ENCODE data around the gene BTN1A1. TPM values are rescaled to one million over a fixed set of nuclear protein-coding genes. Genes with fewer than 3 reads are reported as not detected.

BTN1A1 gene
- total and polyA plus RNA-seq, 2 donors (not counting 1 experiment from before 2014, with no cell fraction given), result 0.42 to 0.74 TPM

GRCh38 chr6:26550250-26550993 lies 50.3 kb downstream of the BTN1A1 start:
- ATAC-seq (ENCODE audit: low read depth) (peak; percentile 40), DNase-seq (peak; percentile 65)
- intact Hi-C loops (cut with micrococcal nuclease), result loop anchor here (5.0 to 10.0 kb wide), 4 partner anchors 378 to 924 kb away; partner anchors contain the start of gene ZNF184
- H3K27me3 Mint-ChIP-seq, result no peaks in the 10 kb centered on the region
- H3K27ac ChIP-seq (ENCODE audit: low read length in 2 of 2), result peak overlapping the region in 1 of 2 donors; percentile 42
- H3K27me3 ChIP-seq (replicated peaks in 1 of 4; ENCODE audit: control extremely low read depth in 1 of 4, control insufficient read depth in 3 of 4, insufficient read depth in 4 of 4, low read length in 3 of 4), result no peaks in the 10 kb centered on the region
- no peaks in the 10 kb centered on the region for H3K9me3 ChIP-seq (ENCODE audit: control extremely low read depth in 1 of 3, control insufficient read depth in 2 of 3, insufficient read depth in 1 of 3, low read length in 2 of 3)
- no peak for TF ChIP-seq EZH2 (IDR thresholded peaks at IDR 0.05; ENCODE audit: borderline replicate concordance, insufficient read depth, low read depth, low read length, poor library complexity, severe bottlenecking)
- TF ChIP-seq, protein P1, sequence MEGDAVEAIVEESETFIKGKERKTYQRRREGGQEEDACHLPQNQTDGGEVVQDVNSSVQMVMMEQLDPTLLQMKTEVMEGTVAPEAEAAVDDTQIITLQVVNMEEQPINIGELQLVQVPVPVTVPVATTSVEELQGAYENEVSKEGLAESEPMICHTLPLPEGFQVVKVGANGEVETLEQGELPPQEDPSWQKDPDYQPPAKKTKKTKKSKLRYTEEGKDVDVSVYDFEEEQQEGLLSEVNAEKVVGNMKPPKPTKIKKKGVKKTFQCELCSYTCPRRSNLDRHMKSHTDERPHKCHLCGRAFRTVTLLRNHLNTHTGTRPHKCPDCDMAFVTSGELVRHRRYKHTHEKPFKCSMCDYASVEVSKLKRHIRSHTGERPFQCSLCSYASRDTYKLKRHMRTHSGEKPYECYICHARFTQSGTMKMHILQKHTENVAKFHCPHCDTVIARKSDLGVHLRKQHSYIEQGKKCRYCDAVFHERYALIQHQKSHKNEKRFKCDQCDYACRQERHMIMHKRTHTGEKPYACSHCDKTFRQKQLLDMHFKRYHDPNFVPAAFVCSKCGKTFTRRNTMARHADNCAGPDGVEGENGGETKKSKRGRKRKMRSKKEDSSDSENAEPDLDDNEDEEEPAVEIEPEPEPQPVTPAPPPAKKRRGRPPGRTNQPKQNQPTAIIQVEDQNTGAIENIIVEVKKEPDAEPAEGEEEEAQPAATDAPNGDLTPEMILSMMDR (IDR thresholded peaks at IDR 0.05), result no peak
- H3K4me3 ChIP-seq (ENCODE audit: control extremely low read depth in 1 of 5, extremely low read depth in 1 of 5, insufficient read depth in 1 of 5, low read depth in 2 of 5, low read length in 4 of 5), result peak overlapping the region; percentile 55 to 81 (median 77)
- H3K4me1 Mint-ChIP-seq, result peaks cover 10% of the 10 kb centered on the region
- peaks cover 0 to 4% of the 10 kb centered on the region in 2 experiments for H3K36me3 ChIP-seq (replicated peaks in 1 of 2; ENCODE audit: control extremely low read depth in 1 of 2, control insufficient read depth in 1 of 2, extremely low read depth in 1 of 2, insufficient read depth in 2 of 2, low read length in 1 of 2)
- H4K20me1 ChIP-seq (ENCODE audit: control insufficient read depth, insufficient read depth, low read length, poor library complexity, severe bottlenecking), result no peaks in the 10 kb centered on the region
- peak overlapping the region; percentile 89 for H3K27ac Mint-ChIP-seq
- no peaks in the 10 kb centered on the region for H3K79me2 ChIP-seq (ENCODE audit: control insufficient read depth, insufficient read depth, low read length)
- H3K4me3 Mint-ChIP-seq, result peak overlapping the region; percentile 95
- ChIA-PET CTCF (interaction anchor here (0.6 to 1.5 kb wide), 4 partner anchors 22 to 374 kb away, joined by 3 to 6 read pairs (median 4); no protein-coding TSS in a partner anchor), POLR2A (interaction anchor here (0.6 to 3.0 kb wide), 3 partner anchors 12 to 1786 kb away, joined by 3 to 10 read pairs (median 5); partner anchors contain the start of gene HMGN4)
- peaks cover 15 to 42% of the 10 kb centered on the region in 2 donors for H3K4me1 ChIP-seq (ENCODE audit: control insufficient read depth in 2 of 2, insufficient read depth in 2 of 2, low read length in 2 of 2)
- WGBS (ENCODE audit: insufficient coverage), result 8% methylated on average over 32 of the region's 42 CpGs
- peak overlapping the region; percentile 96 for H2AFZ ChIP-seq (ENCODE audit: insufficient read depth, low read depth, low read length, poor library complexity, severe bottlenecking)
- no peaks in the 10 kb centered on the region for H3K9me3 Mint-ChIP-seq (ENCODE audit: insufficient read depth)
- peak overlapping the region; percentile 75 for H3K4me2 ChIP-seq (replicated peaks; ENCODE audit: low read depth, low read length, poor library complexity, severe bottlenecking)
- H3K9ac ChIP-seq (ENCODE audit: low read length), result peak overlapping the region; percentile 80

DNA sequence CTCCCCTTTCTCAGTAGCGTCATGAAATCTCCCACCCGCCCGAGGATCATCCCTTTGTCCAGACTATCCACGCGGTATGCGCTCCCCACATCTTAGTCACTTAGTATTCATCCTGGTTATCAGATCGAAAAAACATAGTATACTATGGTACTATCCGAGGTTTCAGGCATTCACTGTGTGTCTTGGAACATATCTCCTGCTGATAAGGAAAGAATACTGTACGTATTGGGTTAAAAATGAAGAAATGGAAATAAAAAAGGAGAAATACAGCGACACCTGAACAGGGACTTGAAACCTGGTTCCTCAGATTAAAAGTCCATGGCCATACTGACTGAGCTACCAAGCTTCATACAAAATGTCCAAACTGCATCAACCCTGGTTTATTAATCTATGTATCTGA lies 52.1 kb downstream of the BTN1A1 start:
- no peak overlapping the region for H3K4me3 ChIP-seq (ENCODE audit: control extremely low read depth in 1 of 5, extremely low read depth in 1 of 5, insufficient read depth in 1 of 5, low read depth in 2 of 5, low read length in 4 of 5)
- H3K4me1 ChIP-seq (ENCODE audit: control insufficient read depth in 2 of 2, insufficient read depth in 2 of 2, low read length in 2 of 2), result peaks cover 15 to 45% of the 10 kb centered on the region in 2 donors
- no peaks in the 10 kb centered on the region for H3K36me3 ChIP-seq (replicated peaks in 1 of 2; ENCODE audit: control extremely low read depth in 1 of 2, control insufficient read depth in 1 of 2, extremely low read depth in 1 of 2, insufficient read depth in 2 of 2, low read length in 1 of 2)
- DNase-seq, result no peak
- Mint-ChIP-seq H3K4me1 (peaks cover 22% of the 10 kb centered on the region), H3K27ac (no peak overlapping the region), H3K27me3 (no peaks in the 10 kb centered on the region), H3K4me3 (no peak overlapping the region), H3K9me3 (ENCODE audit: insufficient read depth) (no peaks in the 10 kb centered on the region)
- ChIA-PET CTCF (interaction anchor here (1.2 to 5.6 kb wide), 5 partner anchors 14 to 44 kb away, joined by 4 to 35 read pairs (median 16); partner anchors contain the start of gene HMGN4), POLR2A (interaction anchor here (1.2 to 3.0 kb wide), 3 partner anchors 12 to 31 kb away, joined by 3 to 10 read pairs (median 4); partner anchors contain the start of gene HMGN4)
- no peaks in the 10 kb centered on the region for H3K9me3 ChIP-seq (ENCODE audit: control extremely low read depth in 1 of 3, control insufficient read depth in 2 of 3, insufficient read depth in 1 of 3, low read length in 2 of 3)
- 94% methylated on average over 7 of the region's 10 CpGs for WGBS (ENCODE audit: insufficient coverage)
- H3K79me2 ChIP-seq (ENCODE audit: control insufficient read depth, insufficient read depth, low read length), result no peaks in the 10 kb centered on the region
- H3K27ac ChIP-seq (ENCODE audit: low read length in 2 of 2), result no peak overlapping the region
- no peak overlapping the region for H2AFZ ChIP-seq (ENCODE audit: insufficient read depth, low read depth, low read length, poor library complexity, severe bottlenecking)
- peak overlapping the region; percentile 70 for H3K4me2 ChIP-seq (replicated peaks; ENCODE audit: low read depth, low read length, poor library complexity, severe bottlenecking)
- H4K20me1 ChIP-seq (ENCODE audit: control insufficient read depth, insufficient read depth, low read length, poor library complexity, severe bottlenecking), result no peaks in the 10 kb centered on the region
- ATAC-seq (ENCODE audit: low read depth), result no peak
- TF ChIP-seq, protein P1 (IDR thresholded peaks at IDR 0.05), result no peak
- no peak for TF ChIP-seq EZH2 (IDR thresholded peaks at IDR 0.05; ENCODE audit: borderline replicate concordance, insufficient read depth, low read depth, low read length, poor library complexity, severe bottlenecking)
- intact Hi-C loops (cut with micrococcal nuclease), result loop anchor here (2.0 to 10.0 kb wide), 5 partner anchors 239 to 923 kb away; partner anchors contain the start of gene ZNF184
- H3K27me3 ChIP-seq (replicated peaks in 1 of 4; ENCODE audit: control extremely low read depth in 1 of 4, control insufficient read depth in 3 of 4, insufficient read depth in 4 of 4, low read length in 3 of 4), result no peaks in the 10 kb centered on the region
- peak overlapping the region; percentile 61 for H3K9ac ChIP-seq (ENCODE audit: low read length)

All from B cell (primary cell).